ENCODE measurements around the gene CXXC5.
A peak's percentile ranks its signal among the peaks of the same experiment; 100 is the strongest.
"Not testable (repeated sequence)": the region's sequence is repeated elsewhere in the genome, so short reads cannot be mapped to it uniquely, and the experiment has no call there.

Gene CXXC5

DNA sequence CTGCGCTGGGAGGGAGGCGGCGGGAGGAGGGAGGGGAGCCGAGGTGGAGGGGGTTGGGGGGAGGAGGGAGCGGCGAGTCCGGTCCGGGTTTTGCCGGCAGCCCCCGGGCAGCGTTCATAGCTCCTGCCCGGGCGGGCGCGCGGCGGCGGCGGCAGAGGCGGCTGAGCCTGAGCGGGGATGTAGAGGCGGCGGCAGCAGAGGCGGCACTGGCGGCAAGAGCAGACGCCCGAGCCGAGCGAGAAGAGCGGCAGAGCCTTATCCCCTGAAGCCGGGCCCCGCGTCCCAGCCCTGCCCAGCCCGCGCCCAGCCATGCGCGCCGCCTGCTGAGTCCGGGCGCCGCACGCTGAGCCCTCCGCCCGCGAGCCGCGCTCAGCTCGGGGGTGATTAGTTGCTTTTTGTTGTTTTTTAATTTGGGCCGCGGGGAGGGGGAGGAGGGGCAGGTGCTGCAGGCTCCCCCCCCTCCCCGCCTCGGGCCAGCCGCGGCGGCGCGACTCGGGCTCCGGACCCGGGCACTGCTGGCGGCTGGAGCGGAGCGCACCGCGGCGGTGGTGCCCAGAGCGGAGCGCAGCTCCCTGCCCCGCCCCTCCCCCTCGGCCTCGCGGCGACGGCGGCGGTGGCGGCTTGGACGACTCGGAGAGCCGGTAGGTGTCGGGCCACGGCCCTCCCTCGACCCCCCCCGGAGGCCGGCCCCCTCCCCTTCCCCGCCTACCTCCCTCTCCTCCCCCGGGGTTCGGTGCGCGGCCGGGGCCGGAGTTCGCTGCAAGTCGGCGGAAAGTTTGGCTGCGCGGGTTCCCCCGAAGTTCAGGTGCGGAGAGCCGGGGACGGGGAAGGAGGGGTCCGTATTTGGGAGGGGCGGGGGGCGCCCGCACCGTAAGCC lies at the start of gene CXXC5:
Gene CXXC5, plus strand, starts transcription at position 145 of the 877 bp plus-strand sequence. CDS start 32,175 bp downstream, outside the sequence.
- peak in 1 of 2 experiments; percentile 92 for DNase-seq (ENCODE audit: low read depth in 1 of 2, low spot score in 1 of 2)
- no peak for TF ChIP-seq JUND (IDR thresholded peaks at IDR 0.05; ENCODE audit: low read depth)
- in situ Hi-C loops (cut with HindIII; ENCODE audit: low pct_unique_long_range_greater_than_20kb, low sequenced_read_pairs), result no loop called here

DNA sequence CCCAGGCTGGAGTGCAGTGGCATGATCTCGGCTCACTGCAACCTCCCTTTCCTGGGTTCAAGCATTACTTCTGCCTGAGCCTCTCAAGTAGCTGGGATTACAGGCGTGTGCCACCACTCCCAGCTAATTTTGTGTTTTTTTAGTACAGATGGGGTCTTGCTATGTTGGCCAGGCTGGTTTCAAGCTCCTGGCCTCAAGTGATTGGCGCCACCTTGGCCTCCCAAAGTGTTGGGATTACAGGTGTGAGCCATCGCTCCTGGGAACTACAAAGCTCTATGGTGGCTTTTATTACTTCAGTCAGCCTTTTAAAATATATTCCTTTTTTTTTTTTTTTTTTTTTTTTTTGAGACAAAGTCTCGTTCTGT lies 49.6 kb upstream of the CXXC5 start:
- in situ Hi-C loops (cut with HindIII; ENCODE audit: low pct_unique_long_range_greater_than_20kb, low sequenced_read_pairs); DNase-seq (ENCODE audit: low read depth in 1 of 2, low spot score in 1 of 2): not testable (repeated sequence)

DNA sequence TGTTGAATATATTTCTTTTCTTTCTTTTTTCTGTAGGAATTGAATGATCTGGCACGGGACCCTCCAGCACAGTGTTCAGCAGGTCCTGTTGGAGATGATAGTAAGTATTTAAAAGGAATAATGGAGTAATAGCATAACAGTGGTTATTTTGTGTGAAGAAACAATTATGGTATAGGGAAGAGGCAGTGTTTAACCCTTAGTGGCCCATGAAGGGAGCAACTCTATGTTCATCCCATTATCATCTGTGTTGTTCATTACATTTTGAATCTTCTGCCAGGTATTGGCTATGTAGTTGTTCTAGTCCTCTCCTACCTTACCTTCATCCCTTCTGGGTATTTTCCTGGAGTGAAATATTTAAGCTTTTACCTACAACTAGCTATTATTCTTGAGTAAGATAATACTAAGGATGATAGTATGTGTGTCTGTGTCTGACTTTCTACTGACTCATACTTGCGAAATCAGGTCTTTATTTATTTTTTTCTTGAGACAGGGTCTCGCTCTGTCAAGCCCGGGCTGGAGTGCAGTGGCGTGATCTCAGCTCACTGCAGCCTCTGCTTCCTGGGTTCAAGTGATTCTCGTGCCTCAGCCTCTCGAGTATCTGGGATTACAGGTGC lies 47.7 kb upstream of the CXXC5 start:
- in situ Hi-C loops (cut with HindIII; ENCODE audit: low pct_unique_long_range_greater_than_20kb, low sequenced_read_pairs), result no loop called here
- no peak for DNase-seq (ENCODE audit: low read depth in 1 of 2, low spot score in 1 of 2)
- no peak for TF ChIP-seq JUND (IDR thresholded peaks at IDR 0.05; ENCODE audit: low read depth)

DNA sequence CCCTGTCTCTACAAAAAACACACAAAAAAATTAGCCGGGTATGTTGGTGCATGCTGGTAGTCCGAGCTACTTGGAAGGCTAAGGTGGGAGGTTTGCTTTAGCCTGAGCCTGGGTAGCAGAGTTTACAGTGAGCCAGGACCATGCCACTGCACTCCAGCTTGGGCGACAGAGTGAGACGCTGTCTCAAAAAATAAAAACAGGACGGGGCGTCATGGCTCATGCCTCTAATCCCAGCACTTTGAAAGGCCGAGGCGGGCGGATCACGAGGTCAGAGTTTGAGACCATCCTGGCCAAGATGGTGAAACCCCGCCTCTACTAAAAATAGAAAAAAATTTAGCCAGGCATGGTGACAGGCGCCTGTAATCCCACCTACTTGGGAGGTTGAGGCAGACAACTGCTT lies 46.7 kb upstream of the CXXC5 start:
- DNase-seq (ENCODE audit: low read depth in 1 of 2, low spot score in 1 of 2), result no peak
- no peak for TF ChIP-seq JUND (IDR thresholded peaks at IDR 0.05; ENCODE audit: low read depth)
- in situ Hi-C loops (cut with HindIII; ENCODE audit: low pct_unique_long_range_greater_than_20kb, low sequenced_read_pairs), result no loop called here

DNA sequence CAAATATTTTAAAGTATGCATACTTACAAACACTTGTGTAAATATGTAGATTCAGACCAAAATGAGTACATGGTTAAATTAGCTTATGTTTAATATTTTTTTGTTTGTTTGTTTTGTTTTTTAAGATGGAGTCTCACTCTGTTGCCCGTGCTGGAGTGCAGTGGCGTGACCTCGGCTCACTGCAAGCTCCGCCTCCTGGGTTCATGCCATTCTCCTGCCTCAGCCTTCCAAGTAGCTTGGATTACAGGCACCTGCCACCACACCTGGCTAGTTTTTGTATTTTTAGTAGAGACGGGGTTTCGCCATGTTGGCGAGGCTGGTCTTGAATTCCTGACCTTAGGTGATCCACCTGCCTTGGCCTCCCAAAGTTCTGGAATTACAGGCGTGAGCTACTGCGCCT lies 46.2 kb upstream of the CXXC5 start:
- in situ Hi-C loops (cut with HindIII; ENCODE audit: low pct_unique_long_range_greater_than_20kb, low sequenced_read_pairs); DNase-seq (ENCODE audit: low read depth in 1 of 2, low spot score in 1 of 2): not testable (repeated sequence)

DNA sequence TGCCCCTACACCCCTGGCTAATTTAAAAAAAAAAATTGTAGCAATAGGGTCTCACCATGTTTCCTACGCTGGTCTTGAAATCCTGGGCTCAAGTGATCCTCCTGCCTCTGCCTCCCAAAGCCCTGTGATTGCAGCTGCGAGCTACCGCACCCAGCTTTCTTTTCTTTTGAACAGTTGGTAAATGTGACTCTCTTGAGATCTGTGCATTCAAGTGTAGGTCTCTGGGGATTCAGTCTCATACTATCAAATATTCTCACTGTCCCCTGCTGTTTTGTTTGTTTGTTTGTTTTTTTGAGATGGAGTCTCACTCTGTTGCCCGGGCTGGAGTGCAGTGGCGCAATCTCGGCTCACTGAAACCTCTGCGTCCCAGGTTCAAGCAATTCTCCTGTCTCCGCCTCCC lies 42.3 kb upstream of the CXXC5 start:
- DNase-seq (ENCODE audit: low read depth in 1 of 2, low spot score in 1 of 2), result no peak
- TF ChIP-seq JUND (IDR thresholded peaks at IDR 0.05; ENCODE audit: low read depth), result no peak
- in situ Hi-C loops (cut with HindIII; ENCODE audit: low pct_unique_long_range_greater_than_20kb, low sequenced_read_pairs), result no loop called here

DNA sequence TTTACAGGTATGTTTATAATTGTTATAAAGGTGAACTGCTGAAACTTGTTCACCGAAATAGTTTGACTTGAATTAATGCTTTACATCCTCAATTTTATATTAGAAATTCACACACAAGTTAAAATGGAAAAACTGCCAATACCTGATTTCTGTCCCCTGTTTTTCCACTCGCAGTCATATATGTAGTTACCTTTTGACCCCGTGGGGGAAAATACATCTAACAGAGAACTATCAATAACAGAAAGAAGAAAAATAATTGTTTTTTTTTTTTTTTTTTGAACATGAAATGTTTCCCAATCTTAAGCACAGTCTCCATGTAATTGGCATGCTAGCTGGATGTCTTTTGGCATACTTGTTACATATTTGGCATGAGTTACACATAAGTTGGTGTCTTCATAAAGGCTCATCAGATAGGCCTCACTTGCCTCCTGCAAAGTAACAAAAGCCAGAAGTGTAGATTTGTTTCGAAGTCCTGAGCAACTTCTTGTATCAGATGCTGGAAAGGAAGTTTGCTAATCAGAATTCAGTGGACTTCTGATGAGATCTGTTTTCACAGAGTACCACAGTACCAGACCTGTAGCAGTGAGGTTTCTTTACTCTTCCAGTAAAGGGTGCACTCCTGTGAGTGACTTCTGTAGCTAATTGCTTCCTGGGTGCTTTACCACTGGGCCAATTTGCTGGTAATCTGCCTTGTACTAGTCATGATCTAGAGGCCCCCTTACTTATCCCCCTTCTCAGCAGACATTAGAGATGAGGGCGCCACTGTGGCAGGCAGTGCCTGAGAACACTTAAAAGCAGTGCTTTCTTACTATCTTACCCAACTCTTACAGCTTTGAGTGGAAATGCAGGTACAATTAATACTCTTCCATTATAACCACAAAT lies 36.2 kb upstream of the CXXC5 start:
- TF ChIP-seq JUND (IDR thresholded peaks at IDR 0.05; ENCODE audit: low read depth), result no peak
- no peak for DNase-seq (ENCODE audit: low read depth in 1 of 2, low spot score in 1 of 2)
- in situ Hi-C loops (cut with HindIII; ENCODE audit: low pct_unique_long_range_greater_than_20kb, low sequenced_read_pairs), result no loop called here

DNA sequence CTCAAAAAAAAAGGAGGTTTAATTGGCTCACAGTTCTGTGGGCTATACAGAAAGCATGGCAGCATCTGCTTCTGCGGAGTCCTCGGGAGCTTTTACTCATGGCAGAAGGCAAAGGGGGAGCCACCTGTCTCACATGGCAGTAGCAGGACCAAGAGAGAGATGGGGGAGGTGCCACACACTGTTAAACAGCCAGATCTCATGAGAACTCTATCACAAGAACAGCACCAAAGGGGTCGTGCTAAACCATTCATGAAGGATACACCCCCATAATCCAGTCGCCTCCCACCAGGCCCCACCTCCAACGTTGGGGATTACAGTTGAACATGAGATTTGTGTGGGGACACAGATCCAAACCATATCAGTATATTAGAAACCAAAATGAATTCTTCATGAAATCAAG lies 28.3 kb upstream of the CXXC5 start:
- DNase-seq (ENCODE audit: low read depth in 1 of 2, low spot score in 1 of 2), result no peak
- in situ Hi-C loops (cut with HindIII; ENCODE audit: low pct_unique_long_range_greater_than_20kb, low sequenced_read_pairs), result no loop called here
- TF ChIP-seq JUND (IDR thresholded peaks at IDR 0.05; ENCODE audit: low read depth), result no peak

DNA sequence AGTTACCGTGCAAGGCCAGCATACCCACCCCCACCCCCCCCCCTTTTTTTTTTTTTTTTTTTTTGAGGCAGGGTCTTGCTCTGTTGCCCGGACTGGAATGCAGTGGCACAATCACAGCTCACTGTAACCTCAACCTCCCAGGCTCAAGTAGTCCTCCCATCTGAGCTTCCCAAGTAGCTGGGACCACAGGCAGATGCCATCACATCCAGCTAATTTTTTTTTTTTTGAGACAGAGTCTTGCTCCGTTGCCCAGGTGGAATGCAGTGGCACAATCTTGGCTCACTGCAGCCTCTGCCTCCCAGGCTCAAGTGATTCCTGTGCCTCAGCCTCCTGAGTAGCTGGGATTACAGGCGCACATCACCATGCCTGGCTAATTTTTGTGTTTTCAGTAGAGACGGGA lies 22.8 kb upstream of the CXXC5 start:
- in situ Hi-C loops (cut with HindIII; ENCODE audit: low pct_unique_long_range_greater_than_20kb, low sequenced_read_pairs); DNase-seq (ENCODE audit: low read depth in 1 of 2, low spot score in 1 of 2): not testable (repeated sequence)

DNA sequence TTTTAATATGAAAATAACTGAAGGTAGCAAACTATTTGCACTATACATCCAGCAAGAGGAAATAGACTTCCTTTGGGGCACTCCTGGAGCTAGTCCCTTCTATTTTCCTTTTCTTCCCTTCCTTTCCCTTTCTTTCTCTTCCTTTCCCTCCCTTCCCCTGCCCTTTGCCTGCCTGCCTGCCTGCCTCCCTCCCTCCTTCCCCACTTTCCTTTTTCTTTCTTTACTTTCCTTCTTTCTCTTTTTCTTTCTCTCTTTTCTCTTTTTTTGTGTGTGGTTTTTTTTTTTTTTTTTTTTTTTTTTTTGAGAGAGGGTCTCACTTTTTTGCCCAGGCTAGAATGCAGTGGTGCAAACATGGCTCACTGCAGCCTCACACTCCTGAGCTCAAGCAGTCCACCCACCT lies 17.3 kb upstream of the CXXC5 start:
- in situ Hi-C loops (cut with HindIII; ENCODE audit: low pct_unique_long_range_greater_than_20kb, low sequenced_read_pairs), result no loop called here
- no peak for DNase-seq (ENCODE audit: low read depth in 1 of 2, low spot score in 1 of 2)
- no peak for TF ChIP-seq JUND (IDR thresholded peaks at IDR 0.05; ENCODE audit: low read depth)

DNA sequence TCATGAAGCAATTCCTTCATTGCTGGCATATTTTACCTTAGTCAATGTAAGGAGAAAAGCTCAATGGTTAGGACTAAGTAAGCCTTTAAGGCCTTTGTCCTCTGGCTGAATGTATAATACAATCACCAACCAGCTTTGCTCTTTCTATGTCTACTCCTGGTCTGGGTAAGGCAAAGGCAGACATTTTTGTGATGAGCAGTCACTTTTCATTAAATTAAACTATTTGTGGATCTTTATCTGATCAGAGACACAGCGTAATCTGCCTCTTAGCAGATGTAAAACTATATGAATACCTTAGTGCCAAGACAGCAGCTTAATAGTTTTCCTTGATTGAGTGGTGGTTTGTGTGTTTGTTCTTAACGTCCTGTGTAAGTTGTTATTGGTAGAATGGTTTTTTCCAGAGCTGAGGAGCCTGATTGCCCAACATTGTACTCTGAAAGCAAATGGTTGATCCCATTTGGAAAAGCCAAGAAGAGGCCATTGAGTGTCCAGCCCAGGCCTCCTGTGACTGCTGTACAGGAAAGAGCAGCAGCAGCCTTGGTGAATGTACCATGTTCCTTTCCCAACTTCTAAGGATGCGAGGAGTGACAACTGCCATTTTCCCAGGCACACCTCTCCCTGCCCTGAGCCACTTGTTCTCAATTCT lies 16.5 kb upstream of the CXXC5 start:
- DNase-seq (ENCODE audit: low read depth in 1 of 2, low spot score in 1 of 2), result no peak
- no peak for TF ChIP-seq JUND (IDR thresholded peaks at IDR 0.05; ENCODE audit: low read depth)
- in situ Hi-C loops (cut with HindIII; ENCODE audit: low pct_unique_long_range_greater_than_20kb, low sequenced_read_pairs), result no loop called here

DNA sequence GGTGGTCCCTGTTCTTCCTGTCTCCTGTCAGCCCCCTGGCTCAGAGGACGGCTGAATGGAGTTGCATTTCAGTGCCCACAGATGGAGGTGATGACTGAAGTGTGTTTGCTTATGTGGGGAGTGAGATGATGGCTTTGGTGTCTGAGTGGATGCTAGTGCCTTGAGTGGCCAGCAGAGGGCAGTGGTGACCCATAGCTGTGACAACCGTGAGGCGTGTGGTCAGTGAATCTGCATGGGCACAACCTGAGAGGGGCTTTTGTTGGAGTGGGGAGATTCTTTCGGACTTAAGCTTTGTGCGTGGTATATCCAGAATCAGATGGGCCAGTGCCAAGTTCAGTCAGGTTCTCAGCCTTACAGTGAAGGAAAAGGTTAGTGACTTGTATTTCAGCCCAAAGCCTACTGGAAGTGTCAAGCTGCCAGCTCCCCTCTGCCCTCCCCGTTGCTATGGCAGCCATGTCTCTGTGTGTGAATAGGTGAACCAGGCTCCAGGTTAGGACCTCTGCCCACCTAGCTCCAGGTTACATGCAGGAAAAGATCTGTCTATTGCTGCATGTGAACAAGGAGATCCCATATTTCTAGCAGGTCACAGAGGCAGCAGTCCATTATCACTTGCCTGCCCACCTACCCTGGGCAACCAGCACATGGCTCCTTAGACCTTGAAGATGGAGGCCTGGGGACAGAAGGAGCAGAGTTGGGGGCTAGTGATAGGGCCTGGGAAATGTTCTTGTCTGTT lies 14.7 kb upstream of the CXXC5 start:
- peak in 1 of 2 experiments; percentile 80 for DNase-seq (ENCODE audit: low read depth in 1 of 2, low spot score in 1 of 2)
- no peak for TF ChIP-seq JUND (IDR thresholded peaks at IDR 0.05; ENCODE audit: low read depth)
- in situ Hi-C loops (cut with HindIII; ENCODE audit: low pct_unique_long_range_greater_than_20kb, low sequenced_read_pairs), result no loop called here

Measured in T47D (cell line).